Measurements from ENCODE around the gene TMCC2.

DNA sequence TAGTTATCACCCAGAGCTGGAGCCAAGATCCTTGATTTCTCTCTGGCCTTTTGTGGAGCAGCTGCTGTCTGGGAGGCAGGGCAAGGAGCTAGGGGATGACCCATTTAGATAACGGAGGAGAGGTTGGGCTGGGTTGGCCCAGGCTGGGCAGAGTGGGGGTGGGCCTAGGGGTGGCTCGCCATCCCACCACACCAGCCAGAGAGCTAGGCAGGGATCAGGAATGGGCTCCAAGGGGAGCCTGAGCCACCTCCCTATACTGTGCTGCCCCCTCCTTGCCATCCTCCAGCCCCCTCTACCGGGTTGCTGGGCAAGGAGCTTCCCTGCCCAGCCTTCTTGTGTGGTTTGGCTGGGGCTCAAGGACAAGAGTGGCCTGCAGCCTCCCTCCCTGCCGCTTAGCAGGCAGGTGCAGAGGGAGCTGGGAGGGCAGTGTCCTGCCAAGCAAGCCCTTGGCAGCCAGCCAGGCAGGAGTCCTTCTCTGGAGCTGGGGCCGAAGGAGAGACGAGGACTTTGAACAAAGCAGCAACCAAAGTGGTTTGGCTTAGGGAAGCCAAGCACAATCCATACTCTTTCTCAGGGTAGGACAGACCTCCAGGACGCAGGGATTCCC lies 89.7 kb downstream of the TMCC2 start:
- TF ChIP-seq, protein P1, sequence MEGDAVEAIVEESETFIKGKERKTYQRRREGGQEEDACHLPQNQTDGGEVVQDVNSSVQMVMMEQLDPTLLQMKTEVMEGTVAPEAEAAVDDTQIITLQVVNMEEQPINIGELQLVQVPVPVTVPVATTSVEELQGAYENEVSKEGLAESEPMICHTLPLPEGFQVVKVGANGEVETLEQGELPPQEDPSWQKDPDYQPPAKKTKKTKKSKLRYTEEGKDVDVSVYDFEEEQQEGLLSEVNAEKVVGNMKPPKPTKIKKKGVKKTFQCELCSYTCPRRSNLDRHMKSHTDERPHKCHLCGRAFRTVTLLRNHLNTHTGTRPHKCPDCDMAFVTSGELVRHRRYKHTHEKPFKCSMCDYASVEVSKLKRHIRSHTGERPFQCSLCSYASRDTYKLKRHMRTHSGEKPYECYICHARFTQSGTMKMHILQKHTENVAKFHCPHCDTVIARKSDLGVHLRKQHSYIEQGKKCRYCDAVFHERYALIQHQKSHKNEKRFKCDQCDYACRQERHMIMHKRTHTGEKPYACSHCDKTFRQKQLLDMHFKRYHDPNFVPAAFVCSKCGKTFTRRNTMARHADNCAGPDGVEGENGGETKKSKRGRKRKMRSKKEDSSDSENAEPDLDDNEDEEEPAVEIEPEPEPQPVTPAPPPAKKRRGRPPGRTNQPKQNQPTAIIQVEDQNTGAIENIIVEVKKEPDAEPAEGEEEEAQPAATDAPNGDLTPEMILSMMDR (conservative IDR thresholded peaks at IDR 0.05; ENCODE audit: low read depth, low read length), result no peak
- TF ChIP-seq POLR2A (IDR thresholded peaks at IDR 0.05; ENCODE audit: low read depth, low read length) (no peak), RCOR1 (IDR thresholded peaks at IDR 0.05; ENCODE audit: insufficient replicate concordance, low read length) (no peak), RAD21 (IDR thresholded peaks at IDR 0.05; ENCODE audit: low read length) (no peak), BHLHE40 (IDR thresholded peaks at IDR 0.05; ENCODE audit: low read depth, low read length) (no peak), SMC3 (IDR thresholded peaks at IDR 0.05; ENCODE audit: low read depth, low read length) (0 out of 2 replicates have a peak, but pooled peaks have one; percentile 6), MAZ (IDR thresholded peaks at IDR 0.05; ENCODE audit: borderline replicate concordance, low read depth, low read length) (no peak), CEBPB (IDR thresholded peaks at IDR 0.05; ENCODE audit: low read depth, low read length) (no peak), RFX5 (IDR thresholded peaks at IDR 0.05; ENCODE audit: low read depth, low read length) (no peak), MAFK (IDR thresholded peaks at IDR 0.05; ENCODE audit: low read depth, low read length) (no peak), CHD1 (IDR thresholded peaks at IDR 0.05; ENCODE audit: low read depth, low read length) (no peak)
- TF ChIP-seq, protein P2, sequence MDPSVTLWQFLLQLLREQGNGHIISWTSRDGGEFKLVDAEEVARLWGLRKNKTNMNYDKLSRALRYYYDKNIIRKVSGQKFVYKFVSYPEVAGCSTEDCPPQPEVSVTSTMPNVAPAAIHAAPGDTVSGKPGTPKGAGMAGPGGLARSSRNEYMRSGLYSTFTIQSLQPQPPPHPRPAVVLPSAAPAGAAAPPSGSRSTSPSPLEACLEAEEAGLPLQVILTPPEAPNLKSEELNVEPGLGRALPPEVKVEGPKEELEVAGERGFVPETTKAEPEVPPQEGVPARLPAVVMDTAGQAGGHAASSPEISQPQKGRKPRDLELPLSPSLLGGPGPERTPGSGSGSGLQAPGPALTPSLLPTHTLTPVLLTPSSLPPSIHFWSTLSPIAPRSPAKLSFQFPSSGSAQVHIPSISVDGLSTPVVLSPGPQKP (IDR thresholded peaks at IDR 0.05; ENCODE audit: borderline replicate concordance, low read depth, low read length), result no peak
- TF ChIP-seq, protein P3, sequence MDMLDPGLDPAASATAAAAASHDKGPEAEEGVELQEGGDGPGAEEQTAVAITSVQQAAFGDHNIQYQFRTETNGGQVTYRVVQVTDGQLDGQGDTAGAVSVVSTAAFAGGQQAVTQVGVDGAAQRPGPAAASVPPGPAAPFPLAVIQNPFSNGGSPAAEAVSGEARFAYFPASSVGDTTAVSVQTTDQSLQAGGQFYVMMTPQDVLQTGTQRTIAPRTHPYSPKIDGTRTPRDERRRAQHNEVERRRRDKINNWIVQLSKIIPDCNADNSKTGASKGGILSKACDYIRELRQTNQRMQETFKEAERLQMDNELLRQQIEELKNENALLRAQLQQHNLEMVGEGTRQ (IDR thresholded peaks at IDR 0.05; ENCODE audit: low read depth, low read length), result no peak
